Sigmoid colon (tissue), 4 donors: ENCODE data around the gene ADCK2.

ENCODE experiments used
- POLR2A ChIP-seq, 2 donors: fragments of 450-650 bp; IDR thresholded peaks; one replicate each; pipeline ENCODE4 v1.6.1; 2016; ENCODE audit warnings: antibody characterized with exemption in 2 of 2, mild to moderate bottlenecking in 2 of 2, moderate library complexity in 2 of 2
- POLR2AphosphoS5 ChIP-seq, 4 donors: sonication (generic); formaldehyde crosslinking; IDR thresholded peaks; one replicate each; pipeline ENCODE4 v1.6.1; 2017; ENCODE audit warnings: antibody characterized with exemption in 4 of 4
- TF ChIP-seq, protein P1 (sequence below), 4 experiments: fragments of 450-650 bp in 3 of 4; fragments of 200-600 bp in 1 of 4; IDR thresholded peaks; one replicate each; pipeline ENCODE4 v1.5.1; 2016 to 2019; ENCODE audit warnings: antibody characterized with exemption in 4 of 4, mild to moderate bottlenecking in 3 of 4, moderate library complexity in 2 of 4

DNA sequence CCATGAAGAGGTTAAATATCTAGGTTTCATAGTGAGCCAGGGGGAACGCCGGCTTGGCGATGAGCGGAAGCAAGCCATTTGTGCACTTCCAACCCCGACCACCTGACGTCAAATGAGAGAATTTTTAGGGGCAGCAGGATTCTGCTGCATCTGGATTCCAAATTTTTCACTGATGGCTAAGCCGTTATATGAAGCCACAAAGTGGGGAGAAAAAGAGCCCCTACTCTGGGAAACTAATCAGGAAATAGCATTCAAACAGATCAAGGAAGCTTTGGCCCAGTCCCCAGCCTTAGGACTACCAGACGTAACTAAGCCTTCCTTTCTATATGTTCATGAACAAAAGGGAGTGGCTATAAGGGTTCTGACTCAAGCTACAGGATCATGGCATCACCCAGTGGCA, 12.9 kb upstream of the ADCK2 start:
- TF ChIP-seq POLR2A (IDR thresholded peaks at IDR 0.05): no peak
- TF ChIP-seq, protein P1, sequence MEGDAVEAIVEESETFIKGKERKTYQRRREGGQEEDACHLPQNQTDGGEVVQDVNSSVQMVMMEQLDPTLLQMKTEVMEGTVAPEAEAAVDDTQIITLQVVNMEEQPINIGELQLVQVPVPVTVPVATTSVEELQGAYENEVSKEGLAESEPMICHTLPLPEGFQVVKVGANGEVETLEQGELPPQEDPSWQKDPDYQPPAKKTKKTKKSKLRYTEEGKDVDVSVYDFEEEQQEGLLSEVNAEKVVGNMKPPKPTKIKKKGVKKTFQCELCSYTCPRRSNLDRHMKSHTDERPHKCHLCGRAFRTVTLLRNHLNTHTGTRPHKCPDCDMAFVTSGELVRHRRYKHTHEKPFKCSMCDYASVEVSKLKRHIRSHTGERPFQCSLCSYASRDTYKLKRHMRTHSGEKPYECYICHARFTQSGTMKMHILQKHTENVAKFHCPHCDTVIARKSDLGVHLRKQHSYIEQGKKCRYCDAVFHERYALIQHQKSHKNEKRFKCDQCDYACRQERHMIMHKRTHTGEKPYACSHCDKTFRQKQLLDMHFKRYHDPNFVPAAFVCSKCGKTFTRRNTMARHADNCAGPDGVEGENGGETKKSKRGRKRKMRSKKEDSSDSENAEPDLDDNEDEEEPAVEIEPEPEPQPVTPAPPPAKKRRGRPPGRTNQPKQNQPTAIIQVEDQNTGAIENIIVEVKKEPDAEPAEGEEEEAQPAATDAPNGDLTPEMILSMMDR (IDR thresholded peaks at IDR 0.05): no peak
- TF ChIP-seq POLR2AphosphoS5 (IDR thresholded peaks at IDR 0.05): no peak
